H9 (cell line): Measurements from ENCODE around the gene SOCS6. TPM values are rescaled to one million over a fixed set of nuclear protein-coding genes. Genes with fewer than 3 reads are reported as not detected.

ENCODE experiments used
- DNase-seq: peaks from one replicate; pipeline ENCODE4 v3.0.0-alpha.2; 2017
- H2AFZ ChIP-seq: one replicate; pipeline ENCODE4 v1.6.1; 2013; ENCODE audit warnings: mild to moderate bottlenecking, low read length, control low read depth, moderate library complexity
- H2AK5ac ChIP-seq: 2 replicates; pipeline ENCODE4 v1.6.1; 2013; ENCODE audit warnings: low read length, control low read depth, mixed read lengths; ENCODE audit not compliant: insufficient read length
- H2BK120ac ChIP-seq: one replicate; pipeline ENCODE4 v1.6.1; 2013; ENCODE audit warnings: low read depth, mild to moderate bottlenecking, low read length, control low read depth, inconsistent platforms; ENCODE audit not compliant: poor library complexity, severe bottlenecking
- H2BK12ac ChIP-seq: 2 replicates; pipeline ENCODE4 v1.6.1; 2013; ENCODE audit warnings: low read length, control low read depth, mixed read lengths, low read depth; ENCODE audit not compliant: insufficient read length
- H2BK15ac ChIP-seq: 2 replicates; pipeline ENCODE4 v1.6.1; 2013; ENCODE audit warnings: low read depth, low read length, control low read depth
- H2BK20ac ChIP-seq: one replicate; pipeline ENCODE4 v1.6.1; 2013; ENCODE audit warnings: low read depth, mild to moderate bottlenecking, low read length, control low read depth, inconsistent platforms; ENCODE audit not compliant: poor library complexity, severe bottlenecking
- H2BK5ac ChIP-seq: 2 replicates; pipeline ENCODE4 v1.6.1; 2013; ENCODE audit warnings: low read length, control low read depth, mixed read lengths; ENCODE audit not compliant: insufficient read length
- H3K14ac ChIP-seq: 2 replicates; pipeline ENCODE4 v1.6.1; 2013; ENCODE audit warnings: low read length, control low read depth; ENCODE audit not compliant: insufficient read depth
- H3K18ac ChIP-seq: 2 replicates; pipeline ENCODE4 v1.6.1; 2013; ENCODE audit warnings: low read depth, mild to moderate bottlenecking, mixed read lengths, low read length, control low read depth; ENCODE audit not compliant: insufficient read length
- H3K23ac ChIP-seq: 2 replicates; pipeline ENCODE4 v1.6.1; 2013; ENCODE audit warnings: low read length, control low read depth, mixed read lengths, low read depth; ENCODE audit not compliant: insufficient read length
- H3K23me2 ChIP-seq: 2 replicates; pipeline ENCODE4 v1.6.1; 2013; ENCODE audit warnings: low read depth, mild to moderate bottlenecking, mixed read lengths, low read length, control low read depth; ENCODE audit not compliant: insufficient read length, poor library complexity, severe bottlenecking
- H3K27ac ChIP-seq: 2 replicates; pipeline ENCODE4 v1.5.1; 2013; ENCODE audit warnings: low read length, control low read depth, mixed read lengths, low read depth; ENCODE audit not compliant: insufficient read length
- H3K27me3 ChIP-seq: 2 replicates; pipeline ENCODE4 v1.6.1; 2013; ENCODE audit warnings: low read length, control low read depth, inconsistent platforms; ENCODE audit not compliant: insufficient read depth
- H3K4ac ChIP-seq: 2 replicates; pipeline ENCODE4 v1.6.1; 2013; ENCODE audit warnings: low read depth, mild to moderate bottlenecking, control low read depth, inconsistent platforms, low read length, moderate library complexity
- H3K4me1 ChIP-seq: 2 replicates; pipeline ENCODE4 v1.6.1; 2013; ENCODE audit warnings: low read length, control low read depth, inconsistent platforms; ENCODE audit not compliant: insufficient read depth
- H3K4me2 ChIP-seq: 2 replicates; pipeline ENCODE4 v1.6.1; 2013; ENCODE audit warnings: low read length, control low read depth, mixed read lengths; ENCODE audit not compliant: insufficient read length, insufficient read depth
- H3K56ac ChIP-seq: 2 replicates; pipeline ENCODE4 v1.6.1; 2013; ENCODE audit warnings: low read depth, mild to moderate bottlenecking, mixed read lengths, low read length, control low read depth; ENCODE audit not compliant: insufficient read length
- H3K79me1 ChIP-seq: 2 replicates; pipeline ENCODE4 v1.6.1; 2013; ENCODE audit warnings: low read depth, mild to moderate bottlenecking, moderate library complexity, low read length, control low read depth, inconsistent platforms; ENCODE audit not compliant: insufficient read depth, poor library complexity, severe bottlenecking
- H3K79me2 ChIP-seq: 2 replicates; pipeline ENCODE4 v1.6.1; 2013; ENCODE audit warnings: low read length, control low read depth, inconsistent platforms; ENCODE audit not compliant: insufficient read depth
- H3K9ac ChIP-seq: 2 replicates; pipeline ENCODE4 v1.6.1; 2013; ENCODE audit warnings: low read length, control low read depth, mixed read lengths; ENCODE audit not compliant: insufficient read length; ENCODE audit errors: extremely low read depth
- H3K9me3 ChIP-seq: one replicate; pipeline ENCODE4 v1.6.1; 2013; ENCODE audit warnings: low read depth, low read length, inconsistent platforms; ENCODE audit not compliant: control insufficient read depth
- H3T11ph ChIP-seq: one replicate; pipeline ENCODE4 v1.6.1; 2013; ENCODE audit warnings: mild to moderate bottlenecking, low read length, control low read depth, inconsistent platforms
- H4K20me1 ChIP-seq: one replicate; pipeline ENCODE4 v1.6.1; 2013; ENCODE audit not compliant: control insufficient read depth, insufficient read length, insufficient read depth
- H4K5ac ChIP-seq: 2 replicates; pipeline ENCODE4 v1.6.1; 2013; ENCODE audit warnings: low read depth, mild to moderate bottlenecking, mixed read lengths, low read length, control low read depth; ENCODE audit not compliant: insufficient read length
- H4K8ac ChIP-seq: replicated peaks from 2 replicates; pipeline ENCODE4 v1.6.1; 2013; ENCODE audit warnings: low read length, control low read depth, mixed read lengths, low read depth; ENCODE audit not compliant: insufficient read length
- H4K91ac ChIP-seq: 2 replicates; pipeline ENCODE4 v1.6.1; 2013; ENCODE audit warnings: low read depth, mild to moderate bottlenecking, moderate library complexity, mixed read lengths, low read length, control low read depth; ENCODE audit not compliant: insufficient read length
- H3K27ac Mint-ChIP-seq, 3 experiments: 2 replicates in 2 of 3; 3 replicates in 1 of 3; pipeline ENCODE4 v1.8.0; 2020 to 2021; ENCODE audit warnings: mixed read lengths in 3 of 3, mild to moderate bottlenecking in 1 of 3, moderate library complexity in 1 of 3
- H3K27me3 Mint-ChIP-seq: 2 replicates; pipeline ENCODE4 v1.8.0; 2021; ENCODE audit warnings: low read depth, mild to moderate bottlenecking, moderate library complexity, mixed read lengths
- H3K36me3 Mint-ChIP-seq, 3 experiments: 2 replicates in 2 of 3; 3 replicates in 1 of 3; pipeline ENCODE4 v1.8.0; 2020 to 2021; ENCODE audit warnings: low read depth in 3 of 3, mixed read lengths in 3 of 3; ENCODE audit not compliant: insufficient read depth in 1 of 3
- H3K4me1 Mint-ChIP-seq, 2 experiments: 2 replicates each; pipeline ENCODE4 v1.8.0; 2020; ENCODE audit warnings: mixed read lengths in 2 of 2
- H3K4me3 Mint-ChIP-seq, 2 experiments: 2 replicates in 1 of 2; 3 replicates in 1 of 2; pipeline ENCODE4 v1.8.0; 2020 to 2021; ENCODE audit warnings: mild to moderate bottlenecking in 2 of 2, mixed read lengths in 2 of 2, moderate library complexity in 1 of 2
- H3K9me3 Mint-ChIP-seq, 2 experiments: 2 replicates in 1 of 2; 3 replicates in 1 of 2; pipeline ENCODE4 v1.8.0; 2020; ENCODE audit warnings: mild to moderate bottlenecking in 2 of 2, mixed read lengths in 2 of 2, moderate library complexity in 1 of 2
- WGBS: extraction: QIAGEN DNeasy Blood & Tissue Kit; methylation state at CpG from one replicate; pipeline ENCODE4 v1.1.7; 2013; ENCODE audit warnings: missing lambda C conversion rate, low lambda C conversion rate, mixed read lengths; ENCODE audit not compliant: insufficient read length; ENCODE audit errors: extremely low coverage; 5-methylcytosine and 5-hydroxymethylcytosine counted together
- total RNA-seq: library from RNA; stranded (reverse); gene quantifications from 2 replicates; pipeline ENCODE4 v1.2.1, GENCODE V29; 2021
- TF ChIP-seq, protein P1 (sequence below): fragments of 200-600 bp; sonication (generic); conservative IDR thresholded peaks from 3 replicates; pipeline ENCODE4 v1.8.0; 2021; ENCODE audit warnings: antibody characterized with exemption, mild to moderate bottlenecking

The SOCS6 gene
- total RNA-seq, 1 experiment from 2014 or later: 24.5 TPM

DNA sequence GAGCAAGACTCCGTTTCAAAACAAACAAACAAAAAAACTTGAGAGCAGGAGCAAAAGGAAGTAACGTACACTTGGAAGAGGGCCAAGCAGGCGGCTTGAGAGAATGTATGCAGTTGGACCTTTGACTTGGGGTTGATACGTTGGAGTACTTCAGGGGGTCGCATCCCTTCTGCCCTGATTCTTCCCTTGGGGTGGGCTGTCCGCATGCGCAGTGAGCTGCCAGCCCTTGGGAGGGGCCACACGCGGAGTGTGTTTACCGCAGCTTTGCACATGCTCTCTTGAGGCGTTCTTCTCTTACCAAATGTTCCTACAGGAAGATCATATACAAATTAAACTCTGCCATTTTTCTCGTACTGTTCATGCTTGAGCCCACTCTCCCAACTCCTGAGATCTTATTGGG, 38.1 kb upstream of the SOCS6 start:
- Histone ChIP-seq H3K27me3 (no peaks in the 10 kb centered on the region), H4K91ac (no peak overlapping the region), H4K8ac (no peak overlapping the region), H3K4me2 (no peak overlapping the region), H2BK12ac (no peak overlapping the region), H3K23ac (no peak overlapping the region), H3K27ac (no peak overlapping the region), H2AFZ (no peak overlapping the region), H4K5ac (no peak overlapping the region), H3T11ph (no peak overlapping the region), H3K9ac (no peak overlapping the region), H4K20me1 (no peaks in the 10 kb centered on the region), H3K79me1 (no peaks in the 10 kb centered on the region), H3K56ac (no peak overlapping the region), H3K4ac (no peak overlapping the region), H3K79me2 (no peaks in the 10 kb centered on the region), H3K9me3 (no peaks in the 10 kb centered on the region), H3K18ac (no peak overlapping the region), H2BK5ac (no peak overlapping the region), H2AK5ac (no peak overlapping the region), H2BK120ac (no peak overlapping the region), H2BK15ac (no peak overlapping the region), H3K4me1 (no peaks in the 10 kb centered on the region), H2BK20ac (no peak overlapping the region), H3K23me2 (no peaks in the 10 kb centered on the region), H3K14ac (no peak overlapping the region)
- Mint-ChIP-seq H3K27me3 (no peaks in the 10 kb centered on the region), H3K36me3 (no peaks in the 10 kb centered on the region), H3K27ac (no peak overlapping the region), H3K4me3 (no peak overlapping the region), H3K4me1 (no peaks in the 10 kb centered on the region), H3K9me3 (no peaks in the 10 kb centered on the region)
- no peak for DNase-seq
- TF ChIP-seq, protein P1, sequence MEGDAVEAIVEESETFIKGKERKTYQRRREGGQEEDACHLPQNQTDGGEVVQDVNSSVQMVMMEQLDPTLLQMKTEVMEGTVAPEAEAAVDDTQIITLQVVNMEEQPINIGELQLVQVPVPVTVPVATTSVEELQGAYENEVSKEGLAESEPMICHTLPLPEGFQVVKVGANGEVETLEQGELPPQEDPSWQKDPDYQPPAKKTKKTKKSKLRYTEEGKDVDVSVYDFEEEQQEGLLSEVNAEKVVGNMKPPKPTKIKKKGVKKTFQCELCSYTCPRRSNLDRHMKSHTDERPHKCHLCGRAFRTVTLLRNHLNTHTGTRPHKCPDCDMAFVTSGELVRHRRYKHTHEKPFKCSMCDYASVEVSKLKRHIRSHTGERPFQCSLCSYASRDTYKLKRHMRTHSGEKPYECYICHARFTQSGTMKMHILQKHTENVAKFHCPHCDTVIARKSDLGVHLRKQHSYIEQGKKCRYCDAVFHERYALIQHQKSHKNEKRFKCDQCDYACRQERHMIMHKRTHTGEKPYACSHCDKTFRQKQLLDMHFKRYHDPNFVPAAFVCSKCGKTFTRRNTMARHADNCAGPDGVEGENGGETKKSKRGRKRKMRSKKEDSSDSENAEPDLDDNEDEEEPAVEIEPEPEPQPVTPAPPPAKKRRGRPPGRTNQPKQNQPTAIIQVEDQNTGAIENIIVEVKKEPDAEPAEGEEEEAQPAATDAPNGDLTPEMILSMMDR: no peak
- WGBS: no CpG with 5 or more reads among the region's 12 CpGs
